ENCODE measurements around the gene SERPINB11.
"Not testable (repeated sequence)": the region's sequence is repeated elsewhere in the genome, so short reads cannot be mapped to it uniquely, and the experiment has no call there.

Gene SERPINB11, protein sequence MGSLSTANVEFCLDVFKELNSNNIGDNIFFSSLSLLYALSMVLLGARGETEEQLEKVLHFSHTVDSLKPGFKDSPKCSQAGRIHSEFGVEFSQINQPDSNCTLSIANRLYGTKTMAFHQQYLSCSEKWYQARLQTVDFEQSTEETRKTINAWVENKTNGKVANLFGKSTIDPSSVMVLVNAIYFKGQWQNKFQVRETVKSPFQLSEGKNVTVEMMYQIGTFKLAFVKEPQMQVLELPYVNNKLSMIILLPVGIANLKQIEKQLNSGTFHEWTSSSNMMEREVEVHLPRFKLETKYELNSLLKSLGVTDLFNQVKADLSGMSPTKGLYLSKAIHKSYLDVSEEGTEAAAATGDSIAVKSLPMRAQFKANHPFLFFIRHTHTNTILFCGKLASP

DNA sequence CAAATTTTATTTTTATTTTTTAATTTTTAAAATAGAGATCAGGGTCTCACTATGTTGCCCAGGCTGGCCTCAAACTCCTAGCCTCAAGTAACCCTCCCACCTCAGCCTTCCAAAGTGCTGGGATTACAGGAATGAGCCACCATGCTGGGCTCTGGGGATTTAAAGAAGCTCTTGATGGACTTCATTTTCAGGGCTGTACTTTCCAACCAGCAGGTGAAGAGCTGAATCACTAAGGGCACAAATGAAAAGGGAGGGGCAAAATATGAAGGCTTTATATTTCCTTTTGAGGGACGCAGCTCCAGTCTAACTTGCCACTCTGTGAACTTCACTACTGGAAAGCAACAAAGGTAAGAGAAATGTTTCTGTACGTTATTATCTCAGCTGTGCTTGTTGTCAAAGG is at the start of gene SERPINB11:
TSS of gene SERPINB11 (plus strand) at position 301 of the 400 bp plus-strand sequence. CDS start 7,234 bp downstream, outside the sequence.
- DNase-seq, result no peak

DNA sequence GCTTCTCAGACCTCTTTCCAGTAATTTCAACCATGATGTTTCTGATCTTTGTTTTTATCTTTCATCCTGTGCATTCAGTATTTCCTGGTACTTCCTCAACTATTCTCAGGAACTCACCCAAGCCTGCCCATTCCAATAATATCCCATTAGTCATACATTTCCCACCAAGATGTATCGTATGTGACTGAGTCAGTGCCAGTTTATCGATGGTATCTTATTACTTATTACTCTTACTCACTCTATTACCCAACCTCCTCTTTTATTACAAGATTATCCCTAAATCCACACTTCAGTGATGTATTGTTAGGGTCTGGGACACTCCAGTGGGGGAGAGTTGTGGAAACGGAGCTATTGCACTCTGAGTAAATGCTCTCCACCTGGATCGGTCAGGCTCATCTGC is 43.8 kb upstream of the SERPINB11 start:
- not testable (repeated sequence) for DNase-seq

DNA sequence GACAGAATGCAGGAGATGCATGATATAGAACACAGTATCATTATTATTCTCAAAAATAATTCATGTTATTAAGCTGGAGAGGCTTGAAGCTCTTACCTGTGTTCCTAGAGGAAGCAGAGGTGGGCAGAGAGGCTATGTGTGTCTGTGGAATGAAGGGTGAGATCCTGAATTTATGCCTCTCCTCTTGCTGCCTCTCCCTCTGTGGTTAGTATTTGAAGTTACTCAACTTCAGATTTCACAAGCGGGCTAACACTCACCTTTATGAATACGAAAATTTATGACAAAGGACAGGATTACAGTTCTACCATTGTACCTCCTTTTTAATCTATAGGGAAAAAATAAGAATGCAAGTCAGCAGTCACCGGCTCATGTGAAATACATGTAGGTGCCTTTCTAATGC is 41.0 kb upstream of the SERPINB11 start, which contains the start of gene SERPINB3:
TSS of gene SERPINB3 (minus strand) at position 144 of the 400 bp plus-strand sequence. CDS start 677 bp downstream, outside the sequence.
- DNase-seq, result not testable (repeated sequence)

DNA sequence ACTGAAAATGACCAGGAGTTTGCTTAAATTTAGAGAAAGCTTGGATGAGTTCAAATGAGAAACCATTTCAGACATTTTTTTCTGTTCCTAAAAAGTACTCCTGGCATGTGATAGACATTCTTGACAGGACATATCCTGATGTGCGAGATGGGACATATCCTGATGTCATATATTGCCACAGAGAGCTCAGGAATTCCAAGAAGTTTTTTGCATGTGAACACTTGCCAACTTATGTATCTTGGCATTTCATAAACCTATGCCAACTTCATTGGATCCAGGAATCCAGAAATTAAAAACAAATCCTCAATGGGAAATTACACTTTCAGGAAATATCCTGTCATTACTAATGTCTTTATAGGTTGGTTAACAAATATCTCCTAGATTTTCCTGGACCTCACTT is 38.2 kb upstream of the SERPINB11 start:
- DNase-seq, result no peak

DNA sequence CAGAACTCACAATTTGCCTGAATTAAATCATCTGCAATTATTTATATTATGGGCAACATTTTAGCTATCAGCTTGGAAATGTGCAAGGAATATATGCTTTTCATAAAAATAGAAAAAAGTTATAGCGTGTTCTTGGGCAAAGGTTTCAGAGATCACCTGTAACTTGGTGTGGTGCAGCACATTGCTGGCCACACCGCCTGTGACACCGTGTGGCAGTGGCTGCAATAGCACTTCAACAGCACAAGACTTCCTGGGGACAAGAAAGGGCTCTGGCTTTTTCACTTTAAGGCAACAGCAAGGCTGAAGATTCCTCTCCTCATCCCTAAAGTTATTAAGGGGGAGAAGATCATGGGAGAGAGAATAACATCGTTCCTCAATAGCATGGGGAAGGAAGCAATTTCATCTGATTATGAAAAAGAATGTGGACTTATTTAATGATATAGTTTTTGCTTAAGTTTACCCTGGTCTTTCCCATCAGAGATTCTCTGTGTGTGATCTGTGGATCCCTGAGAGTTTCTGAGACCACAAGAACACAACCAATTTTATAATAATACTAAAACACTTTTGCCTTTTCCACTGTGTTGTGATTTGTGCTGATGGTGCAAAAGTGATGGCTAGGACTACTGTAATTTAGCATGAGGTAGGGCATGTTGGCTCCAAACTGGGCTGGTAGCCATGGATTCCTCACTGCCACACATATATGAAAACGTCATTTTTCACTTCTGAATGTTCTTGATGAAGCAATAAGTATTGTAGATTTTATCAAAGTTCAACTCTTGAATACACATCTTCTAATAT is 26.0 kb upstream of the SERPINB11 start:
- no peak for DNase-seq

DNA sequence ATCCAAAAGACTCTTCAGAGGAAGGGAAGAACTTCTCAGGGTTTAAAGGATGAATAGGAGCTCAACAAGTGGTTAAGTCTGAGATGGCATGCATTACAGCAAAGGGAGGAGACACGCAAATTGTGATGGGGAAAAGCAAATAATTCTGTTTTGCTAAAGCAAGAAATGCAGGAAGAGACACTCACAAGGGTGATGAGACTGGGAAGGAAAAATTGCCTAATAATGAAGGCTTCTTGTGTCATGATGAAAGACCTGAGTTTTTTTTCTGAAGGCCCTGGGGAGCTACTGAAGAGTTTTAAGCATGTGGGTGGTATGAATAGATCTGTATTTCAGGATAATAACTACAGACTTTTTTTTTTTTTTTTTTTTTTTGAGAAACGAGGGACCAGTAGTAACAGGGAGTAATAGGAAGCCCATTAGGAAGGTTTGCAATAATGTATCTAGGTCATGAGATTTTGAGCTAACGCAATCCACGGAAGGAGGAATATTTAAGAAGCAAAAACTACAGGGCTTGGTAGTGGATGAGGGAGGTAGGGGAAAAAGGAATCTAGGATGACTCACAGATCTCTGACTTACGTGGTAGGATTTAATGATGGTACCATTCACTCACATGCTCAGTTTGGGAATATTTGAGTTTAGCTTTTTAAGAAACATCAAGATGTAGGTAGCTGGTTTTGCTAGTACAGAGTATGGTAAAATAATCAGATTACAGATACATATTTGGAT is 25.1 kb upstream of the SERPINB11 start:
- DNase-seq, result no peak

DNA sequence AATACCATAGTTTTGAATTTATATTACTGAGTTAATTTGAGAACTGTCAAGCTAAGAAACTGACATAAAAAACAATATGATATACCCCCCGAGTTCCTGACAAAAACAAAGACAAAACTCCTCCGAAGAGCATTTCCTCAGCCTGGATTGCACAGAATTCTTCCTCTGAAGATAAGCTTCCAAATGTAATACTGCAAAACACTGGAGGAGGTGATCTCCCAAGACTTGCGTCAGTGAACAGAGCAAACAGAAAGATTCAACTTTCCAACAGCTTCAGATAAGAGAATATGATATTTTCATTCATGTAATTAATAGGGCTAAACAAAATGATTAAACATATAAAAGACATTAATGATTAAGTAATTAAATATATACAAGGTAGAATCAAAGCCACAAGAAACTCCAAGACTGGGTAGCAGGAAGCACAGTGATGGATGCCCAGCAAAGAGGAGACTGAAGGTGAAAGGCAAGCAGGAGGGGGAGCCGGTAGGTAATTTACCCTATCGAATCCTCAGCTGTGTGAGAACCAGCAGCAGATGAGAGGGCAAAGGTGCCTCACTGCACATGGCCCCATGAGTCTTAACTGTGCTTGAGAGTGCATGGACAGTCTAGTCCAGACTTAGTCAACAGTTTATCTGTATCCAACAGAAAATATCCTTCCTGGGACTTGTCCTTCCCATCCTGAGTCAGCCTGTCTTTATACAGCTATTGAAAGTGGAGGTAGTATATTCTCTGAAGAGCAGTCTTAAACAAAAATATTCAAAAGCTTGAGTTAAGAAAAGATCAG is 22.7 kb upstream of the SERPINB11 start:
- no peak for DNase-seq

DNA sequence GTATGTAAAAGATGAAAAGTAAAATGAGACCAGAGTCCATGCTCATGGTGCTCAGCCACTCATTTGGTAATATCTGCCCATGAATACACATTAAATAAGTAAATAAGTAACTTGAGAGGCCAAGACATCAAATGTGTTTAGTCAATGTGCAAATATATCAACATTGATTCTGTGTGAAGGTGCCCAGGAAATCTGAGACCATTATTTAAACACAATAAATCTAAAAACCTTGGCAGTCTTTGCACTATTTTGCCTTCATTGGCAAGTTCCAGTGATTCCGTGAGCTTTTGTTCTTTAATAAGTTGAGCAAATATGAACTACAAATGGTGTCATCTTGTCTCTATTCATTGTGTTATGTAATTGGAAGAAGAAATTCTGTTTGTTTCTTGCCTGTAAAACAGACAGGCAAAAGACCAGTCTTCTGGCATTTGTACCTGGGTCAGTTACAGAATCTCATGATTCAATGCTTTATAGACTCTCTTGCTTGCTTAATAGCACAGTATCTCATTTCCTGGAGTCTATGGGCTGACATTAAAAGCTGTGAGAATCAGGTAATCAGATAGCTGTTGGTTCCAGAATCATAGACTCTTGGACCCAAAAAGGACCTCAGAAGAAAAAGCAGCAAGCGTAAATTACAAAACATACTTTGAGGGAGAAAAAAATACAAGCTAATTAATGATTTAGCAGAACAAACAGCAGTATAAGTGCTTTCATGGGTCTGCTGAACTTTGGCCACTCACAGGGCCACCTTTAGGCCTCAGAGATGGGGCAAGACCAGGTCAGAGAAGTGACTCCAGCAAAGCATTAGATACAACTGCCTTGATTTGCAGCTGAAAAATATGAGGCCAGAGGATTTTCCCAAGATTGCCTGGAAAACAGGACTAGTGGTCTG is 21.1 kb upstream of the SERPINB11 start:
- no peak for DNase-seq

DNA sequence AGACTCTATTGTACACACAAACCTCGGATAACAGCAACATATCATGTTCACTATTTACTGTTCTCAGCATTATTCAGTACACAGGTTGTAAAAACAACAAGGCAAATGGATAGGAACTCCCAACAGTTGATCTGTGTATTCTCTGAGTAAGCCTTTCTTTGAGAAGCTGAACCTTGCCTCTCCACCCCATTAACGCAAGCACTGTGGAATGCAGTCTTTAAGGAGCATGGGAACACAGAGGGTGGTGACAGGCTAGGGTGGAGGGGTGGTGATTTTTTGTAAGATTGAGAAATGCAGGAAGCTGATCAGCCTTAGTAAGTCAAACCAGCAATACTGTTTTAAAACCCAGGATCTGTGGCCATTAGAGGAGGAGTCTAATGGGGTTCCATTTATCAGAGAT is 19.6 kb upstream of the SERPINB11 start:
- no peak for DNase-seq

DNA sequence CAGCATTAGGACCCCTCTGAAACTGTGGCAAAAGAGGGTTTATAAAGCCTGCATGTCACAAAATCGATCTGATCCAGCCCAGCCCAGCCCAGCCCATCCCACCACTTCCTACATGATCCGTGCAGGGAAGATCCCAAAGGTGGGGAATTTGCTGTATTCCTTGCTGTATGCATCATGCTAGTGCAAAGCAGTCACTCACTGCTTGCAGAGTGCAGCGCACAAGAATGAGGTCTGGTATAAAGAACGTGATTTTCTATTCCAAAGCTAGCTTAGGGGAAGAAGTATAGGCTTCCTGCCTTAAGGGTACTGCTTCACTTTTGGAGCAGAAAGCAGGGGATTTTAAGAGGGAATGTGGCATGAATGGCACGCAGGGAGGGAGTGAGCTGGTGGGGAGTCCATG is 18.9 kb upstream of the SERPINB11 start:
- no peak for DNase-seq

DNA sequence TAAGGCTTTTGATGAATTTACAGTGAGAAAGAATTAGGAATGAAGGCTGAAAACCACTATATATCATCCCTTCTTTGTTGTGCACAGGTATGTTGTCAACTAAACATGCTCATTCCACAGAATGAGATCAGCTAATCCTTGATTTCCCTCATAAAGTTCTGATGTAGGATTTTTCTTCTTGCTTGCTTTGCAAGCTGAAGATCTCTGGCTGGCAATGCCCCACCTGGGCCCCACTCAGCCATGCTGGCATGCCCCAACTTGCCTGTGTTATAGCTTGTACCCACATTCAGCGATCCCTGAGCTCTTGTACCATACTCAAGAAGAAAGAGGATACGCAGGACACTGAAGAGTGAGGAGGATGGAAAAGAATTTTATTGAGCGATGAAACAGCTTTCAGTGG is 18.0 kb upstream of the SERPINB11 start:
- no peak for DNase-seq

DNA sequence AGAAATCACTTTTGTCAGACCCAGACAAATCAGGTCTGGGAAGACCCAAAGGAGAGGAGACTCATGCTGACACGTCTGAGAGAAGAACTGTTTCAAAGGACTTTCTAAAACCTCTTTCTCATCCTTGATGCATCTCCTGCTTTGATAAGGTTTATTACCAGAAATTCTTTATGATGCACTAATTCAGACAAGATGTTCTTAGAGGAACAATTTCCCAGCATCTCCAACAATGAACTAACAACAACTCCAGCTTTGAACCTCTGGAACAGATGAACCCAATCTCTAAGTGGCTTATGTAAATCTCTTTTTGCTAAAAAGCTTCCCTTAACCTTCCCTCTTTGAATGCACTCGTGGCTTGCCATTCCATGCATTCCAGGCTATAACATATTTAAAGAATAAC is 15.9 kb upstream of the SERPINB11 start:
- no peak for DNase-seq

DNA sequence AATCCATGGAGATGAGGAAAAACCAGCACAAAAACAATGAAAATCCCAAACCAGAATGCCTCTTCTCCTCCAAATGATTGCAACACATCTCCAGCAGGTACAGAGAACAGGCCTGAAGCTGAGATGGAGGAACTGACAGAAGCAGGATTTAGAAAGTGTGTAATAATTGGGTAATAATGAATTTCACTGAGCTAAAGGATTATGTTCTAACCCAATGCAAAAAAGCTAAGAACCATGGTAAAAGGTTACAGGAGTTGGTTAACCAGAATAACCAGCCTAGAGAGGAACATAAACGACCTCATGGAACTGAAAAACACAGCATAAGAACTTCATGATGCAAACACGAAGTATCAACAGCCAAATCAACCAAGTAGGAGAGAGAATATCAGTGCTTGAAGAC is 13.7 kb upstream of the SERPINB11 start:
- DNase-seq, result no peak

DNA sequence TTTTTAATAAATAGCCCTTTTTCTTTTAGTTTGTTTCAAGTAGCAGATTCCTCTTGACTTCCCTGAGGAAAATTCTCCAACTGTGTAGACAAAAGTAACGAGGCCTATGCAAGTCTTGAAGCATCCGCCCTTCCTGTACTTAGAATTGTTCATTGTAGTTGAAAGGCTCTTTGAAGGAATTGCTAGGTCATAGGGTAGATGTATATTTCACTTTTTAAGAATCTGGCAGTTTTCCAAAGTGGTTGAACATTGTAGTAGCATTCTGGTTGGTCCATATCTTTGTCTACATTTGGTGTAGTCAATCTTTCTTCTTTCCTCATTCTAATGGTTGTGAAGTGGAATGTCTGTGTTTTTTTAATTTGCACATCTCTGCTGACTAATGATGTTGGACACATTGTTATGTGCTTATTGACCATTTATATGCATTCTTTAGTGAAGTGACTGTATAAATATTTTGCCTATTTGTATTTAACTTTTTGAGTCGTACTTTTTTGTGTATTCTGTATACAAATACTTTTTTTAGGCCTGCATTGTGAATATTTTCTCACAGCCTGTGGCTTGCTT is 5.6 kb upstream of the SERPINB11 start:
- no peak for DNase-seq

DNA sequence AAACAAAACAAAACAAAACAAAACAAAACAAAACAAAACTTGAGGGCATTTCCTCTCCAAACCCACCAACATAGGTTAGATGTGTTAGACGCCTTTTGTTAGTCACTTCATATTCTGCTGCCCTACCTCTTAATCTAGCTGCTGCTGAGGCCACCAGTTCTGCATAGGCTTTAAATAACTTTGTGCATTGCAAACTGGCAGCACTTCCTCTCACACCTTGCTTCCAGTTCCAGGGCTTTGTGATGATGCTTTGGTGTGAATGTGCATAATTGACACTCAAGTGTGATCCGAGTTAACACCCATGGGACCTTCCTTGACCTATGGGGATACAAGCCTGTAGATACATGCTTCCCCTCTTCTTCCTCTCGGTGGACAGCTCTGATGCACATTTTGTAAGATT is 2.3 kb upstream of the SERPINB11 start:
- DNase-seq, result no peak

DNA sequence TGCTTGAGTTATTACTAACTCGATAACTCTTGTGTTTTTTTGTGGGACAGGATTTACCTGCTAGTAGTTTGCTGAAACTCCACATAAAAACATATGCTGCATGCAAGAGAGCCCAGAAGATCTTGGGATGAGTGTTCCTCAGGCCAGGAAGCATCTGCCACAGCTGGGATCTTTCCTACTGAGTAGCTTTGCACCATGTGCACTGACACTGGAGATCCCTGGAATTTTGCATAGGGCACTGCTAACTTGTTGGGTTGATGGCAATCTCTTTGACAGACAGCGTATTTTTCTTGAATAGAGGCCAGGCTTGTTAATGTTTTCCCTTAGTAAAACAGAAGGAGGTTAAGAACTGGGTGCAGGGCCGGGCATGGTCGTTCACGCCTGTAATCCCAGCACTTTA is 808 bp upstream of the SERPINB11 start:
- DNase-seq, result no peak

DNA sequence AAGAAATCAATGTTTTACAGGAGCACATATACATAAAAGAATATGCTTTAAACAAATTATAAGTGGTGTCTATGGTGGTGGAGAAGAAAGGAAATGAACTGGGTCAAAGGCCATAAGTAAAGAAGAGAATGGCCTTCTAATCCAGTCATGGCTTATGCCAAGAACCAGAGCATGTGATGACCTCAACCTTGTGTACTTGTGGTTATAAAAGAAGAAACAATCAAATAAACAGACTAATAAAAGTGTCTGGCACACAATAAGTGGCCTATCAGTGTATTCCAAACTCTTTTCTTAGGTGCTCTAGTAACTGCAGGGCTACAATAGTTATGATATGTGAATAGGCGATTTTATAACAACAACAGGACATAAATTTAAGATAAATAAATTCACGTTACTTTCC is 2.6 kb downstream of the SERPINB11 start:
- DNase-seq, result no peak

DNA sequence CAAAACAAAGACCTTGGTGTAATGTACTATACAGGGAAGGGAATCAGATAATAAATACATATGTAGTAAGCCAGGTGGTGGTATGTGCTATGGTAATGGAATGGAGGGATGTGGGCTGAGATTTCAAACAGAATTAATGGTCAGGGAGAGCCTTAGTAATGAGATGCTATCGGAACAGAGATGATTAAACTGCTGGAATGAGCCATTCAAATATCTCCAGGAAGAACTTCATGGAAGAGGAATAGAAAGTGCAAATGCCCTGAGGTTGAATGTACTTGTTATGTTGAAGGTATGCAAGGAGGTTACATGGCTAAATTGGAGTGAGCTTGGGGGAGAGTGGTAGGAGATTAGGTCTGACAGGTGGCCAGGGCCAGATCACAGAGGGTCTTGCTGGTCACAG is 5.1 kb downstream of the SERPINB11 start:
- no peak for DNase-seq

DNA sequence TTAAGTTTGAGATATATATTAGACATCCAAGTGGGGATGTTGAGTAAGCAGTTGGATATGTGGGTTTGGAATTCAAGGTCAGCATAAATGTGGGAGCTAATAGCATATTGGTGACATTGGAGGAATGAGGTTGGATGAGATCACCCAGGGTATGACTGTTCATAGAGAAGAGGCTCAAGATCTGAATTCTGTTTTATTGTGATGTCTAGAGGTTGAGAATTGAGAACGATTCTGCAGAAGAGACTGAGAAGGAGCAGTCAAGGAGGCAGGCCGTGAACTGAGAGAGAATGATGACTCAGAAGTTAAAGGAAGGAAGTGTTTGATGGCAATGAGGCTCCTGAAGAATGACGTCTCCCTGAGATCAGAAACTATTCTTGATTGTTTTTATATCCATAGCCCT is 5.9 kb downstream of the SERPINB11 start:
- DNase-seq, result no peak

DNA sequence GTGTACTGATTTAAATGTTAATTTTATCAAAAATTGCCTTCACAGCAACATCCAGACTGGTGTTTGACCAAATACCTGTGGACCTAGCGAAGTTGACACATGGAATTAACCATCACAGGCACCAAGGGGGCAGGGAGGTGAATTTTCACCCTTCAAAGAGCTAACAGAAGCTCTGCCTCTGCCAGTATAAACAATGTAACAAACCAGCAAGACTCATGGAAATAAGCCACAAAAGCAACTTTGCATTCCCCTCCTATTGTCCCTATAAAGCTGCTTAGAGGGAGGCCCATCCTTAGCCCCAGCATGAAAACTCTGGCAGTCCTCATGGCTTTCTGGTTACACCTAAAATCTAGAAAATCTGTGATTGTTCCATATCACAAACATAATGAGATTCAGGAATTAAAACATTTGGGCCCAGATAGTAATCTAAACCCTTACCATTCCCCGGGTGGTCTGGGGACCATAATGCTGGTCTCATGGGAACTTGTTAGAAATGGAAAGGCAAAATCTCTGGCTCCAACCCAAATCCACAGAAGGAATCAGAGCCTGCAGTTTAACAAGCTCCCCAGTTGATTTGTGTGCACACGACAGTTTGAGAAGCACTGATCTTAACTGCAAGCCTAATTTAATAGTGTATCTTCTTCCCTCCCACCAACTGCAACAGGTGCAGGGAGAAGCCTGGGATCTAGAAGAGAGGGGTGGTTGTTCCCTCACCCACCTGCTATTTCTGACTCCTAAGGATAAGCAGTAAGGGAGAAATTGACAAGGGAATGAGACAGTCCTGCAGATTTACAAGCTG is 23.1 kb downstream of the SERPINB11 start:
- DNase-seq, result no peak
